SK-N-MC (cell line): ENCODE measurements around the gene HRH3.

Experiments used
- DNase-seq: peaks from one replicate; pipeline ENCODE4 v3.0.0-alpha.2; 2011; ENCODE audit warnings: low read depth, low spot score
- H3K27ac ChIP-seq: fragments of 200-600 bp; sonication (generic); 2 replicates; pipeline ENCODE4 v1.5.1; 2016; ENCODE audit warnings: mixed run types
- H3K36me3 ChIP-seq: fragments of 200-600 bp; sonication (generic); 2 replicates; pipeline ENCODE4 v1.6.1; 2017; ENCODE audit warnings: antibody characterized with exemption, low read length, mixed read lengths; ENCODE audit not compliant: insufficient read depth
- H3K4me3 ChIP-seq: fragments of 200-600 bp; sonication (generic); 2 replicates; pipeline ENCODE4 v1.5.1; 2016
- H3K9ac ChIP-seq: fragments of 200-600 bp; sonication (generic); 2 replicates; pipeline ENCODE4 v1.8.0; 2017; ENCODE audit warnings: mixed run types, mixed read lengths; ENCODE audit not compliant: insufficient read length
- H3K9me3 ChIP-seq: fragments of 200-600 bp; sonication (generic); 2 replicates; pipeline ENCODE4 v1.6.1; 2017; ENCODE audit warnings: low read depth, mild to moderate bottlenecking, antibody characterized with exemption, low read length, moderate library complexity, mixed read lengths
- EZH2 ChIP-seq: fragments of 200-600 bp; sonication (generic); IDR thresholded peaks from one replicate; pipeline ENCODE4 v1.6.1; 2017; ENCODE audit warnings: antibody characterized with exemption
- FOXP2 ChIP-seq: optimal IDR thresholded peaks from 2 replicates; pipeline ENCODE3; 2011; ENCODE audit warnings: mild to moderate bottlenecking, moderate library complexity; ENCODE audit not compliant: insufficient read depth; ENCODE audit errors: extremely low read length, control extremely low read depth
- POLR2AphosphoS5 ChIP-seq: IDR thresholded peaks from 2 replicates; pipeline ENCODE4 v1.6.1; 2012; ENCODE audit warnings: mild to moderate bottlenecking, low read depth, low read length, borderline replicate concordance

The HRH3 gene

DNA sequence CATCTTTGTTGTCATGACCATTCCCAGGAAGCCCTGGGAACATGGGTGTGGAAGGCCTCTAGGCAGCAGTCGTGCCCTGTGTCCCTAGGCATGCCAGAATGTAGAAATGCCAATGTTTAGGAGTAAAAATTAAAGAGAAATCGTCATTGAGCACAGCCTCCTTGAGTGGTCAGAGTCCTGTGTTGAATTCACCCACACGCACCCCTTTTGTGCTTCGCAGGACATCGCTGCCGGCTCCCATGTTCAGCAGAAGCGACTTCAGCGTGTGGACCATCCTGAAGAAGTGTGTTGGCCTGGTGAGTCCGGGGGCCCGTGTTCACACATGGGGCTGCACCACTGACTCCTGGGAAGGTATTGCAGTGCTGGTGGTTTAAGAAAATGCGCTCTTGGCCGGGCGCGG, 43.3 kb upstream of the HRH3 start:
- Histone ChIP-seq H3K4me3 (no peak overlapping the region), H3K9ac (no peak overlapping the region), H3K27ac (no peak overlapping the region), H3K36me3 (peaks cover 3% of the 10 kb centered on the region; the same call in 1 of the 2 replicates), H3K9me3 (no peaks in the 10 kb centered on the region)
- TF ChIP-seq POLR2AphosphoS5 (no peak), EZH2 (no peak), FOXP2 (no peak)
- DNase-seq: no peak

DNA sequence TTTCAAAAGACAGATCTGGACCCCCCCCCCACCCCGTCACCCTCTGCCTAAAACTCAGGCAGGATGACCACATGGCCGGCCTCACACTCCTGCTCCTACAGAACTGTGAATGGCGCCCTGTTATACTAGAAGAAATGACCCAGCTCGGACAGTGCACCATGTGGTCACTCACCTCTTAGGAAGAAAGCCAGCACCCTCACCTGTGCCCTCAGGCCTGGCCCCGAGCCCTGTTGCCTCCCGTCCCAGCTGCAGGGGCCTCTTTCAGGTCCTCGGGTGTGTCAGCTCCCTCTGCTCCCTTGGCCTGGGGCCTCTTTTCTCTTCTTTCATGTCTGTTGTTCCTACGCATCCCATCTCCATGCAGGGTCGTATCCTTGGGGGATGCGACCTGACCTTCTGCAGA, 42.0 kb upstream of the HRH3 start:
- Histone ChIP-seq H3K9ac (no peak overlapping the region), H3K36me3 (peaks cover 3% of the 10 kb centered on the region; the same call in 1 of the 2 replicates), H3K4me3 (no peak overlapping the region), H3K9me3 (no peaks in the 10 kb centered on the region), H3K27ac (no peak overlapping the region)
- TF ChIP-seq EZH2 (no peak), FOXP2 (no peak), POLR2AphosphoS5 (no peak)
- no peak for DNase-seq

GRCh38 chr20:62259294-62259565, 39.2 kb upstream of the HRH3 start:
- Histone ChIP-seq H3K27ac (no peak overlapping the region), H3K36me3 (no peaks in the 10 kb centered on the region), H3K9me3 (no peaks in the 10 kb centered on the region), H3K9ac (no peak overlapping the region), H3K4me3 (no peak overlapping the region)
- TF ChIP-seq EZH2 (no peak), POLR2AphosphoS5 (no peak), FOXP2 (no peak)
- DNase-seq: no peak

DNA sequence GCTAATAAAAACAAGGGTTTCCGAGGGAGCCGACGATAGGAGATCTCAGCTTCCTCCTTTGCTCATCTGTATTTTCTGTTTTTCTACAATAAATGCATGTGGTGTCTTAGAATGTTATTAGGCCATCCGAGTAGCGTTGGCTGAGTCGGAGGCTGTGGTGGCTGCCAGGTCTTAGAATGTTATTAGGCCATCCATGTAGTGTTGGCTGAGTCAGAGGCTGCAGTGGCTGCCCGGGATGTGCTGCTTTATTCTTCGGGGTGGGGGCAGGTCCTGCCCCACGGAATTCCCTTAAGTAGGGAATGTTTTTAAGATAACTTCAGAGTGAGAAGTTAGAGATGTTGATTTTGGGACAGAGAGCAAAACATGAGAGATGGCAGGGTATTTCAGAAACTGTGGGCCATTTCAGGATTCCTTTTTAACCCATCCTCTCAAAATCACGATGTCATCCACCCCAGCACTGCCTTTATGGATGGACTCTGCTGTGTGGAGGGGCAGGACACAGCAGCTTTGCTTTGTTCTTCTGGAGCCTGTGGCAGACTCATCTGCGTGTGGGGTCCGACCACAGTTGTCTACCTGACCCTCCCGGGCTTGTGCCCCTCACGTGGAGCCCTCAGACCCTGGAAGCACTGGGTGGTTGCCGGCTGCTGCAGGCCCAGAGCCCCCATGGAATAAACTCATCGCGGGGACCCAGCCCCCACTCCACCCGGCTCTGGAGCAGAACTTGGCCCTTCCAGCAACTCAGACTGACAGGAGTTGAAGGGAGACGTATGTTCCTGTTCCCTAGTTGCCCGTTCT, 38.6 kb upstream of the HRH3 start:
- no peak for DNase-seq
- TF ChIP-seq EZH2 (no peak), POLR2AphosphoS5 (no peak), FOXP2 (no peak)
- Histone ChIP-seq H3K9me3 (no peaks in the 10 kb centered on the region), H3K9ac (no peak overlapping the region), H3K27ac (no peak overlapping the region), H3K4me3 (no peak overlapping the region), H3K36me3 (no peaks in the 10 kb centered on the region)

GRCh38 chr20:62255976-62256375, 35.9 kb upstream of the HRH3 start:
- Histone ChIP-seq H3K27ac (no peak overlapping the region), H3K9ac (no peak overlapping the region), H3K4me3 (no peak overlapping the region), H3K9me3 (no peaks in the 10 kb centered on the region), H3K36me3 (no peaks in the 10 kb centered on the region)
- no peak for TF ChIP-seq EZH2
- no peak for TF ChIP-seq FOXP2
- TF ChIP-seq POLR2AphosphoS5: no peak
- no peak for DNase-seq

DNA sequence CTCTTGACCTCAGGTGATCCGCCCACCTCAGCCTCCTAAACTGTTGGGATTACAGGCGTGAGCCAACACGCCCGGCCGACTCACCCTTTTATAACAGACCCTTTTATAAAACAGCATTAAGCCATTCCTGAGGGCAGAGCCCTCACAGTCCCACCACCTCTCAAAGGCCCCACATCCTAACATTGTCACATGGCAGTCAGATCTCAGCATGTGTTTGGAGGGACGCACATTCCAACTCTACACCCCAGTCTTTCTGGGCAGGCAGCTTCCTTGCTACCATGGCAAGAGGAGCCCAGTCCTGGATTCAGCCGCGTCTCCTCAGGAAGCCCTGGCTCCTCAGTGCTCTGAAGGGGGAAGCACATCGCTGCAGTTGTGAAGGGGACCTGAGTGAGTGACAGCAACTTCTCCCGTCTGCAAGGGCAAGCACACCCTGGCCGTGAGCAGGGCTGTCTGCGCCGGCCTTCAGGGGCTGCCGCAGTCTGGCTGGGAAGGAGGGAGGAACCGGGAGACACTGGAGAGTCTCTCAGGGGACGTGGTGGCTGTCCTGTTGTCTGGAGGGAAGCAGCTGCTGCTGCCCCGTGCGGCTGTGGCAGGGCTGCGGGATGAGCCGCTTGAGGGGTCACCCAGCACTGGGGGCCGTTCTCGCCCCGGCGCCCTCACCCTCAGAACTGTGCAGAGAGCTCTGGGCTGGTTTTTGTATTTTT, 34.1 kb upstream of the HRH3 start:
- Histone ChIP-seq H3K9ac (no peak overlapping the region), H3K27ac (no peak overlapping the region), H3K36me3 (no peaks in the 10 kb centered on the region), H3K4me3 (no peak overlapping the region), H3K9me3 (no peaks in the 10 kb centered on the region)
- DNase-seq: no peak
- no peak for TF ChIP-seq FOXP2
- TF ChIP-seq POLR2AphosphoS5: no peak
- no peak for TF ChIP-seq EZH2

- no peak overlapping the region for H3K4me3 ChIP-seq
- no peaks in the 10 kb centered on the region for H3K36me3 ChIP-seq
- TF ChIP-seq EZH2 (no peak), POLR2AphosphoS5 (no peak), FOXP2 (no peak)
- DNase-seq: no peak
- no peaks in the 10 kb centered on the region for H3K9me3 ChIP-seq
- no peak overlapping the region for H3K9ac ChIP-seq
- no peak overlapping the region for H3K27ac ChIP-seq
Observed at GRCh38 chr20:62253398-62253797, 33.3 kb upstream of the HRH3 start.

GRCh38 chr20:62252342-62252966, 32.4 kb upstream of the HRH3 start:
- no peak for TF ChIP-seq FOXP2
- no peak for TF ChIP-seq EZH2
- no peak for TF ChIP-seq POLR2AphosphoS5
- no peaks in the 10 kb centered on the region for H3K36me3 ChIP-seq
- no peaks in the 10 kb centered on the region for H3K9me3 ChIP-seq
- no peak overlapping the region for H3K9ac ChIP-seq
- H3K27ac ChIP-seq: no peak overlapping the region
- no peak overlapping the region for H3K4me3 ChIP-seq
- no peak for DNase-seq
